ENCODE results near the gene UBA6.

DNA sequence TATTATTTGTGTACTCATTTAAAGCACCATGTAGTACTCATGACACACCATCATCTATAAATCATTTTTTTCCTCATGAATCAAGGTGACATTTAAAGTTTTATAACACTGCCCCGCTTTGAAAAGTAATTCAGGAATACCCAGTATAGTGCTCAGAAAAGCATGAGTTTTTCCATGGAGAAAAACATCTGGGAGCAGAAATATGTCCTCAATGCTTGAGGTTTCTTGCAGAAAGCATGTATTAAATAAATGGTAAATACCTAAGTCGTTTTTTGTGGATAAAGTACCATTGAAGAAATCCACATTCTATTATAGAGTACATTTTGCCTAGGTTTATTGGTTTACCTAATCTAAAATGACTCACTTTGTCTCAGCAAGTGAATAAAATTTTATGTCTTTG, 66.2 kb downstream of the UBA6 start:
- TF ChIP-seq EZH2 (IDR thresholded peaks at IDR 0.05; ENCODE audit: insufficient read depth, poor library complexity, severe bottlenecking) (no peak), EZH2phosphoT487 (IDR thresholded peaks at IDR 0.05; ENCODE audit: insufficient read depth, low read depth) (no peak)
